Epithelial cell of esophagus (primary cell): Measurements from ENCODE around the gene ANAPC4.
"Not testable (repeated sequence)": the region's sequence is repeated elsewhere in the genome, so short reads cannot be mapped to it uniquely, and the experiment has no call there.

Source experiments
- DNase-seq: peaks from one replicate; pipeline ENCODE4 v3.0.0; 2010; ENCODE audit warnings: low read depth
- H3K4me3 ChIP-seq: 2 replicates; pipeline ENCODE4 v1.5.1; 2011; ENCODE audit warnings: mild to moderate bottlenecking, low read length, control low read depth
- TF ChIP-seq, protein P1 (sequence below): IDR thresholded peaks from 2 replicates; pipeline ENCODE4 v1.5.1; 2011; ENCODE audit warnings: low read depth, mild to moderate bottlenecking, low read length, control low read depth, inconsistent platforms; ENCODE audit not compliant: insufficient read depth; ENCODE audit errors: missing control alignments

ANAPC4 gene, protein sequence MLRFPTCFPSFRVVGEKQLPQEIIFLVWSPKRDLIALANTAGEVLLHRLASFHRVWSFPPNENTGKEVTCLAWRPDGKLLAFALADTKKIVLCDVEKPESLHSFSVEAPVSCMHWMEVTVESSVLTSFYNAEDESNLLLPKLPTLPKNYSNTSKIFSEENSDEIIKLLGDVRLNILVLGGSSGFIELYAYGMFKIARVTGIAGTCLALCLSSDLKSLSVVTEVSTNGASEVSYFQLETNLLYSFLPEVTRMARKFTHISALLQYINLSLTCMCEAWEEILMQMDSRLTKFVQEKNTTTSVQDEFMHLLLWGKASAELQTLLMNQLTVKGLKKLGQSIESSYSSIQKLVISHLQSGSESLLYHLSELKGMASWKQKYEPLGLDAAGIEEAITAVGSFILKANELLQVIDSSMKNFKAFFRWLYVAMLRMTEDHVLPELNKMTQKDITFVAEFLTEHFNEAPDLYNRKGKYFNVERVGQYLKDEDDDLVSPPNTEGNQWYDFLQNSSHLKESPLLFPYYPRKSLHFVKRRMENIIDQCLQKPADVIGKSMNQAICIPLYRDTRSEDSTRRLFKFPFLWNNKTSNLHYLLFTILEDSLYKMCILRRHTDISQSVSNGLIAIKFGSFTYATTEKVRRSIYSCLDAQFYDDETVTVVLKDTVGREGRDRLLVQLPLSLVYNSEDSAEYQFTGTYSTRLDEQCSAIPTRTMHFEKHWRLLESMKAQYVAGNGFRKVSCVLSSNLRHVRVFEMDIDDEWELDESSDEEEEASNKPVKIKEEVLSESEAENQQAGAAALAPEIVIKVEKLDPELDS

DNA sequence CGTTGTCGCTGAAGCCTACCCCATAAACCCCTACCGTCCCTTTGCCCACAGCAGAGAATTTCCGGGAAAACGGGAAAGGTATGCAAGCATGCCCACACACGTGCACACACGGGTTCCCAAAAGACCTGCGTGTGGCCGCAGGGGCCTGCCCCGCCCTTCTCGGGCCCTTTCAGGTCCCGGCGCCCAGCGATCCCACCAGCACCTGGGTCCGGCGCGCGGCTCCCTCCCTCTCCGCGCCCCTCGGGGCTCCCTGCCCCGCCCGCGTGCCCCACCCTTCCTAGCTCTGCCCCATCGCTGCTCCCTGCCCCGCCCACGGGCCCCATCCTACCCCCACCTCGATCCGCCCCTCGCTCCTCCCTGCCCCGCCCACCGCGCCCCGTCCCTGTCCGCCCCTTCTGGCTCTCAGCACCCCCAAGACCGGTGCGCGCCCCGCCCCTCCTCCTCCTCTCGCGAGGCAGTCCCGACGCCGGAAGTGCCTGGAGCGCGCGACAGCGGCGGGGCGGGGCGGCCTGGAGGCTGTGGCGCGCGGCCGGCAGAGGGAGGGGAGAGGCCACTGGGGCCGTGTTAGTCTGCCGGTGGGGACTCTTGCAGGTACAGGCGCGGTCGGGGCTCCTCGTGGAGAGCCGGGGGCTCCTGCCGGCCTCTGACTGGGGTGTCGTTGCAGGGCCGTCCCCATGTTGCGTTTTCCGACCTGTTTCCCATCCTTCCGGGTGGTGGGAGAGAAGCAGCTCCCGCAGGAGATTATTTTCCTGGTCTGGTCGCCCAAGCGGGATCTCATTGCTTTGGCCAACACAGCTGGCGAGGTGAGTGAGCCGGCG lies at the start of gene ANAPC4:
ANAPC4 (plus strand) TSS at position 510 of the 818 bp plus-strand sequence; CDS start at position 675, 165 bp downstream.
- TF ChIP-seq, protein P1, sequence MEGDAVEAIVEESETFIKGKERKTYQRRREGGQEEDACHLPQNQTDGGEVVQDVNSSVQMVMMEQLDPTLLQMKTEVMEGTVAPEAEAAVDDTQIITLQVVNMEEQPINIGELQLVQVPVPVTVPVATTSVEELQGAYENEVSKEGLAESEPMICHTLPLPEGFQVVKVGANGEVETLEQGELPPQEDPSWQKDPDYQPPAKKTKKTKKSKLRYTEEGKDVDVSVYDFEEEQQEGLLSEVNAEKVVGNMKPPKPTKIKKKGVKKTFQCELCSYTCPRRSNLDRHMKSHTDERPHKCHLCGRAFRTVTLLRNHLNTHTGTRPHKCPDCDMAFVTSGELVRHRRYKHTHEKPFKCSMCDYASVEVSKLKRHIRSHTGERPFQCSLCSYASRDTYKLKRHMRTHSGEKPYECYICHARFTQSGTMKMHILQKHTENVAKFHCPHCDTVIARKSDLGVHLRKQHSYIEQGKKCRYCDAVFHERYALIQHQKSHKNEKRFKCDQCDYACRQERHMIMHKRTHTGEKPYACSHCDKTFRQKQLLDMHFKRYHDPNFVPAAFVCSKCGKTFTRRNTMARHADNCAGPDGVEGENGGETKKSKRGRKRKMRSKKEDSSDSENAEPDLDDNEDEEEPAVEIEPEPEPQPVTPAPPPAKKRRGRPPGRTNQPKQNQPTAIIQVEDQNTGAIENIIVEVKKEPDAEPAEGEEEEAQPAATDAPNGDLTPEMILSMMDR = no peak
- peak; percentile 94 for DNase-seq
- peak within 1 kb of the TSS; percentile 92 for H3K4me3 ChIP-seq

DNA sequence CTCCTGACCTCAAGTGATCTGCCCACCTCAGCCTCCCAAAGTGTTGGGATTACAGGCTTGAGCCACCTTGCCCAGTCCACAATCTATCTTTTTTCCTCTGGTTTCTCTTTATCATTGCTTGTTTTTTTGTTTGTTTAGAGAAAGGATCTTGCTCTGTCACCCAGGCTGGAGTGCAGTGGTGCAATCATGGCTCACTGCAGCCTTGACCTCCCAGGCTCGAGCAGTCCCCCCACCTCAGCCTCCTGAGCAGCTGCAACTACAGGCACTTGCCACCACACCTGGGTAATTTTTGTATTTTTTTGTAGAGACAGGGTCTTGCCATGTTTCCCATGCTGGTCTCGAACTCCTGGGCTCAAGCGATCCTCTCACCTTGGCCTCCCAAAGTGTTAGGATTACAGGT lies 48.6 kb upstream of the ANAPC4 start:
- DNase-seq, H3K4me3 ChIP-seq: not testable (repeated sequence)

DNA sequence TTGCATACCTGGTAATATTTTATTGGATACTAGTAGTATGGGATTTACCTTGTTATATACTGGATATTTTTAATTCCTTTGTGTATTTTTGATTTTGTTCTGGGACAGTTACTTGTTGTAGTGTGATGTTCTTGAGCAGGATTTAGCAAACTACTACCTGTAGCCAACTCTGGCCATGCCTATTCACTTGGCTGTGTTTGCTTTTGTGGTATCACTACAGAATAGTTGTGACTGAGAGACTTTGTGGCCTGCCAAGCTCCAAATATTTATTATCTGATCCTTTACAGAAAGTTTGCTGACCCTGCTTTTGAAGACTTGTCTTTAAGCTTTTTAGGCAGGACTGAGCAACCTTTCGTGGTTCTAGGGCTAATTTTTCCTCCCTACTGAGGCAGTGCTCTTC lies 46.7 kb upstream of the ANAPC4 start:
- no peak overlapping the region for H3K4me3 ChIP-seq
- no peak for DNase-seq
- TF ChIP-seq, protein P1 = no peak

DNA sequence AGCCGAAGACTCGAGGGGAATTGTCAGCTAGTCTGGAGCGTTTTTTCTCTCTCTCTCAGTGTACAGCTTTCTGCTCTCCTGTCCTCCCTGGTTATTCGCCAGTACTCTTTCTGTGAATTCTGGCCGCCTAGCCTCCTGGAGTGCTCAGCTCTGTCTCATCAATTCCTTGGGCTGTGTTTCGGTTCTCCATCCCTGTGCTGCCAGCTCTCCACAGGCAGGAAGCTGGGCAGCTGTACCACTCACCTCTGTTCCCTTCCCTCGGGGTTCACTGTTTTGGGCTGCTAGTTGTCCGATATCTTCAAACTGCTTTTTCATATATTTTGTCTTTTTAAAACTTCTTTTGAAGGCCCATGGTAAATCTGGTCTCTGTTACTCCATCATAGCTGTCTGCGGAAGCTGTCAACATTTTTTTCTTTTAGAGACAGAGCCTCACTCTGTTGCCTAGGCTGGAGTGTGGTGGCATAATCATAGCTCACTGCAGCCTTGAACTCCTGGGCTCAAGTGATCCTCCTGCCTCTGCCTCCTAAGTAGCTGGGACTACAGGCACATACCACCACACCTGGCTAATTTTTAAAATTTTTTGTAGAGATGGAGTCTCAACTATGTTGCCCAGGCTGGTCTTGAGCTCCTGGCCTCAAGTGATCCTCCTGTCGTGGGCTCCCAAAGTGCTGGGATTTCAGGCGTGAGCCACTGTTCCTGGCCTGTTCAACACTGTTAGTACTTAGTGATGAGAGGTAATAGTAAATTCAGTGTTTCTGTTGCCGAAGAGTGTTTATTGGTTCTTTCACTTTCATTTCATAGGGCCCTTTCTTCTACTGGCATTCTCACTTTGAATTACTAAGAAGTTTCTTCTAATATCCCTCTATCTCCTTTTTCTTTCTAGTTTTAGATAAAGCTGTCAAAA lies 45.9 kb upstream of the ANAPC4 start:
- DNase-seq = no peak
- H3K4me3 ChIP-seq = no peak overlapping the region
- TF ChIP-seq, protein P1 = no peak

DNA sequence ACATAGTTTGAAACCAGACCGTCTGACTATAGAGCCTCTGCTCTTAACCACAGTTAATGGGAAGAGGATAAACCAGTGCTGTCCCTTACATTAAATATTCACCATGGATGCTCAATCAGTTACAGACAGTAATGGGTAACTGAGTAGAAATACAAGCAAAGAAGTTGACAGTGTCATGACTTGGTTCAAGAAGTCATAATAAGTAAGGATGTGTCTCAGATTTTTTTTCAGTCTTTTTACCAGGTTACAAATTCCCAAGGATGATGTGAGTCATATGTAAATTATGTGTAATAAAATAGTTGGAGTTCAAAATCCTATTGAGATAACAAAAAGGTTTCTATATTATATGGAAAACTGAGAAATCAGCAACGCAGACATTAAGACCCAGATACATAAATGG lies 33.4 kb upstream of the ANAPC4 start:
- TF ChIP-seq, protein P1 = no peak
- H3K4me3 ChIP-seq = no peak overlapping the region
- DNase-seq = no peak

DNA sequence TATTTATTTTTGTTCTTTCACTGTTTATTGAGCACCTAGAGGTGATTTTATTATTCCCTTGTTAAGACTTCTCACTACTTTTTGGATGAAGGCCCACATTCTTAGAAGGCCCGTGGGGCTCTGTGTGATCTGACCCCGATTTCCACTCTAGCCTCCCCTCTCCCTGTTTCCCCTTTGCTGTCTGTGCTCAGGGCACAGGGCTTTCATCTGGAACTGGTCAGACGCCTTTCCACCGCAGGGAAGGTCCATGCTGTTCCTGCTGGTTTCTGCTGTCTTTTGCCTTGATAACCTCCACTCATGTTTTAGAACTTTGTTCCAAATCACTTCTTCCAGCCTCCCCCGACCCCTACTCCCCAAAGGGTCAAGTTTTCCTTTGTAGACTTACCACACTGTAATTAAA lies 31.3 kb upstream of the ANAPC4 start:
- TF ChIP-seq, protein P1 = no peak

More for the DNA sequence above, 31.3 kb upstream of the ANAPC4 start:
- H3K4me3 ChIP-seq = no peak overlapping the region
- DNase-seq = no peak
